Measurements from ENCODE around the gene SUPT3H. TPM values are rescaled to one million over a fixed set of nuclear protein-coding genes. Genes with fewer than 3 reads are reported as not detected.

The SUPT3H gene
- total and polyA plus RNA-seq, 2 of the 13 experiments (the other 11 are each of a cell fraction or from before 2014, with no cell fraction given), result 11.9 to 36.1 TPM

GRCh38 chr6:45377554-45378333 is at the start of gene SUPT3H (continued):
- TF ChIP-seq PRDM10 (CRISPR knock-in tag; IDR thresholded peaks at IDR 0.05; ENCODE audit: low read depth) (no peak), TARDBP (CRISPR knock-in tag; IDR thresholded peaks at IDR 0.05) (peak; percentile 68; the same call in 1 of the 2 replicates), RFXANK (CRISPR knock-in tag; IDR thresholded peaks at IDR 0.05) (no peak; the same call in 1 of the 2 replicates), ZNF614 (CRISPR knock-in tag; IDR thresholded peaks at IDR 0.05; ENCODE audit: borderline replicate concordance) (peak; percentile 89; the same call in 1 of the 2 replicates), BCL3 (CRISPR knock-in tag; IDR thresholded peaks at IDR 0.05) (peak; percentile 79), KIAA2018 (CRISPR knock-in tag; IDR thresholded peaks at IDR 0.05; ENCODE audit: borderline replicate concordance) (no peak; the same call in 1 of the 2 replicates), ZBTB44 (CRISPR knock-in tag; IDR thresholded peaks at IDR 0.05) (0 out of 2 replicates have a peak, but pooled peaks have one; percentile 73), FOSL2 (CRISPR knock-in tag; IDR thresholded peaks at IDR 0.05) (peak; percentile 27), TGIF2 (CRISPR knock-in tag; IDR thresholded peaks at IDR 0.05) (no peak), ZNF580 (CRISPR knock-in tag; IDR thresholded peaks at IDR 0.05; ENCODE audit: borderline replicate concordance, low read depth) (peak; percentile 94; the same call in 1 of the 2 replicates), TRIM22 (IDR thresholded peaks at IDR 0.05) (no peak)

All from HepG2 (cell line).